Measurements from ENCODE around the gene SMAD4. TPM values are rescaled to one million over a fixed set of nuclear protein-coding genes. Genes with fewer than 3 reads are reported as not detected.

SMAD4 gene
- total and polyA plus RNA-seq, 2 of the 13 experiments (the other 11 are each of a cell fraction or from before 2014, with no cell fraction given): 70.2 to 72.0 TPM

- TF ChIP-seq POLR2AphosphoS5 (IDR thresholded peaks at IDR 0.05; ENCODE audit: low read depth, low read length) (peak; percentile 93), ZNF556 (CRISPR knock-in tag; IDR thresholded peaks at IDR 0.05; ENCODE audit: borderline replicate concordance) (peak; percentile 82; the same call in 1 of the 2 replicates), POLR2G (IDR thresholded peaks at IDR 0.05; ENCODE audit: low read depth, low read length) (peak; percentile 93), RFXANK (CRISPR knock-in tag; IDR thresholded peaks at IDR 0.05) (no peak), POLR2A (IDR thresholded peaks at IDR 0.05; ENCODE audit: insufficient read depth in 1 of 2, low read depth in 2 of 2, low read length in 2 of 2) (peak; percentile 94 to 97), ZSCAN21 (CRISPR knock-in tag; IDR thresholded peaks at IDR 0.05; ENCODE audit: borderline replicate concordance) (peak; percentile 76; the same call in 1 of the 2 replicates), ZC3H13 (CRISPR knock-in tag; IDR thresholded peaks at IDR 0.05) (0 out of 2 replicates have a peak, but pooled peaks have one; percentile 55), ZNF781 (CRISPR knock-in tag; IDR thresholded peaks at IDR 0.05; ENCODE audit: borderline replicate concordance, not compliant biosample characterization) (peak; percentile 74), TFDP2 (CRISPR knock-in tag; IDR thresholded peaks at IDR 0.05) (peak; percentile 82), POLR2AphosphoS2 (IDR thresholded peaks at IDR 0.05; ENCODE audit: low read depth, low read length) (0 out of 2 replicates have a peak, but pooled peaks have one; percentile 71), FOXJ3 (CRISPR knock-in tag; IDR thresholded peaks at IDR 0.05; ENCODE audit: borderline replicate concordance) (peak; percentile 48; the same call in 1 of the 2 replicates), ELK4 (CRISPR knock-in tag; IDR thresholded peaks at IDR 0.05; ENCODE audit: borderline replicate concordance) (no peak), NFKB2 (CRISPR knock-in tag; IDR thresholded peaks at IDR 0.05; ENCODE audit: borderline replicate concordance) (peak; percentile 59; the same call in 1 of the 2 replicates), ELF1 (CRISPR knock-in tag; IDR thresholded peaks at IDR 0.05) (peak; percentile 69), ZUFSP (CRISPR knock-in tag; IDR thresholded peaks at IDR 0.05; ENCODE audit: borderline replicate concordance) (no peak), ZNF790 (CRISPR knock-in tag; IDR thresholded peaks at IDR 0.05; ENCODE audit: borderline replicate concordance) (no peak), XRCC5 (optimal IDR thresholded peaks at IDR 0.05; ENCODE audit: low read length) (peak; percentile 51), ZNF143 (CRISPR knock-in tag; IDR thresholded peaks at IDR 0.05) (peak; percentile 46), MLX (CRISPR knock-in tag; IDR thresholded peaks at IDR 0.05) (no peak), ZNF605 (CRISPR knock-in tag; IDR thresholded peaks at IDR 0.05) (peak; percentile 94), PRPF4 (IDR thresholded peaks at IDR 0.05; ENCODE audit: low read depth, low read length, poor library complexity, severe bottlenecking) (no peak), ZNF784 (CRISPR knock-in tag; IDR thresholded peaks at IDR 0.05; ENCODE audit: borderline replicate concordance) (no peak), ATF5 (CRISPR knock-in tag; IDR thresholded peaks at IDR 0.05; ENCODE audit: low read depth) (no peak)
Observed at GRCh38 chr18:51029694-51030536, at the start of gene SMAD4 (continued).
